Common myeloid progenitor, CD34-positive (primary cell): ENCODE data around the gene PLCL1.

Experiments used
- CTCF ChIA-PET: fragments of 350-600 bp; sonication (Branson Sonifier 250); formaldehyde crosslinking; loops from one replicate; lab custom pipeline; 2021; ENCODE audit warnings: antibody characterized with exemption; lab: Charles Lee
- POLR2A ChIA-PET: fragments of 350-600 bp; sonication (Branson Sonifier 250); formaldehyde crosslinking; loops from one replicate; lab custom pipeline; 2021; ENCODE audit warnings: antibody characterized with exemption; lab: Charles Lee
- DNase-seq, 3 donors: peaks; one replicate each; pipeline versions ENCODE4 v3.0.0 to v3.0.0-alpha.2; 2013
- H3K27ac ChIP-seq, 2 experiments: 1 replicate in 1 of 2; 2 replicates in 1 of 2; pipeline ENCODE4 v1.7.0; 2013; ENCODE audit warnings: inconsistent platforms in 2 of 2, low read length in 2 of 2, mild to moderate bottlenecking in 2 of 2, low read depth in 1 of 2, moderate library complexity in 1 of 2; ENCODE audit not compliant: severe bottlenecking in 2 of 2, insufficient read depth in 1 of 2, poor library complexity in 1 of 2
- H3K27me3 ChIP-seq, 5 experiments: replicated peaks in 2 of 5; 1 replicate in 3 of 5; 2 replicates in 2 of 5; pipeline versions ENCODE4 v1.6.1 to v1.7.0; 2013; ENCODE audit warnings: low read length in 4 of 5, mild to moderate bottlenecking in 2 of 5, moderate library complexity in 2 of 5, inconsistent platforms in 1 of 5; ENCODE audit not compliant: insufficient read depth in 5 of 5, control insufficient read depth in 4 of 5
- H3K36me3 ChIP-seq, 4 experiments: 1 replicate in 2 of 4; 2 replicates in 2 of 4; pipeline versions ENCODE4 v1.6.1 to v1.7.0; 2013; ENCODE audit warnings: low read length in 3 of 4, control low read depth in 1 of 4, mild to moderate bottlenecking in 1 of 4; ENCODE audit not compliant: control insufficient read depth in 4 of 4, insufficient read depth in 4 of 4
- H3K4me1 ChIP-seq, 4 experiments: 1 replicate in 3 of 4; 2 replicates in 1 of 4; pipeline versions ENCODE4 v1.6.1 to v1.7.1; 2013; ENCODE audit warnings: low read length in 3 of 4, mild to moderate bottlenecking in 3 of 4, control low read depth in 1 of 4, inconsistent platforms in 1 of 4, moderate library complexity in 1 of 4; ENCODE audit not compliant: control insufficient read depth in 4 of 4, insufficient read depth in 4 of 4; ENCODE audit errors: control extremely low read depth in 1 of 4
- H3K4me3 ChIP-seq, 7 experiments: 1 replicate in 4 of 7; 2 replicates in 3 of 7; pipeline versions ENCODE4 v1.5.1 to v1.7.0; 2013; ENCODE audit warnings: mild to moderate bottlenecking in 7 of 7, low read length in 6 of 7, moderate library complexity in 6 of 7, inconsistent platforms in 2 of 7, low read depth in 2 of 7, control low read depth in 1 of 7; ENCODE audit not compliant: insufficient read depth in 4 of 7, control insufficient read depth in 1 of 7; ENCODE audit errors: extremely low read depth in 1 of 7
- H3K9me3 ChIP-seq, 5 experiments: 1 replicate in 4 of 5; 2 replicates in 1 of 5; pipeline versions ENCODE4 v1.6.1 to v1.7.1; 2013; ENCODE audit warnings: low read length in 4 of 5, mild to moderate bottlenecking in 2 of 5, inconsistent platforms in 1 of 5, low read depth in 1 of 5, moderate library complexity in 1 of 5; ENCODE audit not compliant: control insufficient read depth in 4 of 5, insufficient read depth in 2 of 5; ENCODE audit errors: control extremely low read depth in 1 of 5
- WGBS: methylation state at CpG from one replicate; pipeline ENCODE4 v1.1.5; 2013; ENCODE audit not compliant: insufficient coverage; 5-methylcytosine and 5-hydroxymethylcytosine counted together

PLCL1 gene

GRCh38 chr2:197799068-197799467 is 5.3 kb upstream of the PLCL1 start:
- no peak overlapping the region for H3K27ac ChIP-seq
- no peaks in the 10 kb centered on the region for H3K36me3 ChIP-seq
- WGBS: 100% methylated on average over 1 of the region's 3 CpGs
- peaks cover 0 to 9% (median 5%) of the 10 kb centered on the region in 5 experiments for H3K27me3 ChIP-seq
- ChIA-PET POLR2A (no interaction called here), CTCF (interaction anchor here (1.2 to 1.7 kb wide), 3 partner anchors 328 to 498 kb away, joined by 3 to 4 read pairs (median 4); no protein-coding TSS in a partner anchor)
- H3K4me3 ChIP-seq: no peak overlapping the region
- DNase-seq: no peak
- no peaks in the 10 kb centered on the region for H3K9me3 ChIP-seq
- H3K4me1 ChIP-seq: peaks cover 3 to 8% (median 4%) of the 10 kb centered on the region in 4 experiments

GRCh38 chr2:197800091-197800490 is 4.3 kb upstream of the PLCL1 start:
- POLR2A ChIA-PET: interaction anchor here (0.6 kb wide), 1 partner anchor 307 kb away, joined by 3 read pairs; no protein-coding TSS in a partner anchor
- Histone ChIP-seq H3K4me1 (peaks cover 8 to 13% (median 8%) of the 10 kb centered on the region in 4 experiments), H3K27ac (no peak overlapping the region), H3K27me3 (peaks cover 3 to 11% (median 5%) of the 10 kb centered on the region in 5 experiments), H3K36me3 (no peaks in the 10 kb centered on the region), H3K9me3 (no peaks in the 10 kb centered on the region), H3K4me3 (no peak overlapping the region)
- CTCF ChIA-PET: interaction anchor here (1.0 to 2.6 kb wide), 6 partner anchors 14 to 497 kb away, joined by 3 to 12 read pairs (median 4); no protein-coding TSS in a partner anchor
- no CpG with 5 or more reads among the region's 2 CpGs for WGBS
- no peak for DNase-seq

GRCh38 chr2:197801033-197801432 is 3.4 kb upstream of the PLCL1 start:
- CTCF ChIA-PET: interaction anchor here (0.7 to 2.6 kb wide), 6 partner anchors 13 to 496 kb away, joined by 3 to 13 read pairs (median 8); no protein-coding TSS in a partner anchor
- no peaks in the 10 kb centered on the region for H3K36me3 ChIP-seq
- POLR2A ChIA-PET: no interaction called here
- H3K27ac ChIP-seq: no peak overlapping the region
- H3K4me1 ChIP-seq: peaks cover 12 to 23% (median 17%) of the 10 kb centered on the region in 4 experiments
- H3K4me3 ChIP-seq: no peak overlapping the region
- H3K27me3 ChIP-seq: peaks cover 5 to 13% (median 11%) of the 10 kb centered on the region in 5 experiments
- no peak for DNase-seq
- H3K9me3 ChIP-seq: no peaks in the 10 kb centered on the region

GRCh38 chr2:197803033-197803444 is 1.4 kb upstream of the PLCL1 start:
- H3K27me3 ChIP-seq: peaks cover 5 to 15% (median 11%) of the 10 kb centered on the region in 5 experiments
- WGBS: no CpG with 5 or more reads among the region's 2 CpGs

GRCh38 chr2:197804758-197805714 is 643 bp downstream of the PLCL1 start:
- Histone ChIP-seq H3K4me3 (peak overlapping the region; percentile 50 to 83 (median 65)), H3K36me3 (no peaks in the 10 kb centered on the region), H3K4me1 (peaks cover 16 to 27% (median 19%) of the 10 kb centered on the region in 4 experiments), H3K27me3 (peaks cover 5 to 15% (median 11%) of the 10 kb centered on the region in 5 experiments), H3K9me3 (peaks cover 0 to 2% (median 0%) of the 10 kb centered on the region in 5 experiments), H3K27ac (no peak overlapping the region)
- ChIA-PET CTCF (interaction anchor here (0.9 to 1.8 kb wide), 6 partner anchors 12 to 491 kb away, joined by 3 to 8 read pairs (median 5); no protein-coding TSS in a partner anchor), POLR2A (no interaction called here)
- peak; percentile 12 to 47 (median 17) for DNase-seq
- under 1% methylated on average over 66 of the region's 92 CpGs for WGBS

More at GRCh38 chr2:197803033-197803444, 1.4 kb upstream of the PLCL1 start:
- DNase-seq: peak; percentile 60 to 78 (median 74)
- Histone ChIP-seq H3K4me1 (peaks cover 16 to 27% (median 19%) of the 10 kb centered on the region in 4 experiments), H3K9me3 (no peaks in the 10 kb centered on the region), H3K27ac (no peak overlapping the region), H3K4me3 (peak overlapping the region in 1 of 7 experiments; percentile 6), H3K36me3 (no peaks in the 10 kb centered on the region)
- POLR2A ChIA-PET: no interaction called here
- CTCF ChIA-PET: interaction anchor here (1.0 to 1.8 kb wide), 4 partner anchors 250 to 1706 kb away, joined by 3 to 8 read pairs (median 6); no protein-coding TSS in a partner anchor

GRCh38 chr2:197805715-197806633 is 1.6 kb downstream of the PLCL1 start:
- peaks cover 0 to 2% (median 0%) of the 10 kb centered on the region in 5 experiments for H3K9me3 ChIP-seq
- ChIA-PET CTCF (interaction anchor here (0.5 to 1.4 kb wide), 3 partner anchors 248 to 1720 kb away, joined by 3 to 4 read pairs (median 4); no protein-coding TSS in a partner anchor), POLR2A (no interaction called here)
- peak in 2 of 3 donors; percentile 8 to 16 for DNase-seq
- H3K4me3 ChIP-seq: peak overlapping the region in 5 of 7 experiments; percentile 57 to 83 (median 81)
- peak overlapping the region in 1 of 2 experiments; percentile 36 for H3K27ac ChIP-seq
- H3K36me3 ChIP-seq: no peaks in the 10 kb centered on the region
- H3K27me3 ChIP-seq: peaks cover 5 to 15% (median 11%) of the 10 kb centered on the region in 5 experiments
- WGBS: 13% methylated on average over 9 of the region's 11 CpGs
- peaks cover 16 to 27% (median 19%) of the 10 kb centered on the region in 4 experiments for H3K4me1 ChIP-seq
